ENCODE results near the gene SPAG8.

The SPAG8 gene, protein sequence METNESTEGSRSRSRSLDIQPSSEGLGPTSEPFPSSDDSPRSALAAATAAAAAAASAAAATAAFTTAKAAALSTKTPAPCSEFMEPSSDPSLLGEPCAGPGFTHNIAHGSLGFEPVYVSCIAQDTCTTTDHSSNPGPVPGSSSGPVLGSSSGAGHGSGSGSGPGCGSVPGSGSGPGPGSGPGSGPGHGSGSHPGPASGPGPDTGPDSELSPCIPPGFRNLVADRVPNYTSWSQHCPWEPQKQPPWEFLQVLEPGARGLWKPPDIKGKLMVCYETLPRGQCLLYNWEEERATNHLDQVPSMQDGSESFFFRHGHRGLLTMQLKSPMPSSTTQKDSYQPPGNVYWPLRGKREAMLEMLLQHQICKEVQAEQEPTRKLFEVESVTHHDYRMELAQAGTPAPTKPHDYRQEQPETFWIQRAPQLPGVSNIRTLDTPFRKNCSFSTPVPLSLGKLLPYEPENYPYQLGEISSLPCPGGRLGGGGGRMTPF

DNA sequence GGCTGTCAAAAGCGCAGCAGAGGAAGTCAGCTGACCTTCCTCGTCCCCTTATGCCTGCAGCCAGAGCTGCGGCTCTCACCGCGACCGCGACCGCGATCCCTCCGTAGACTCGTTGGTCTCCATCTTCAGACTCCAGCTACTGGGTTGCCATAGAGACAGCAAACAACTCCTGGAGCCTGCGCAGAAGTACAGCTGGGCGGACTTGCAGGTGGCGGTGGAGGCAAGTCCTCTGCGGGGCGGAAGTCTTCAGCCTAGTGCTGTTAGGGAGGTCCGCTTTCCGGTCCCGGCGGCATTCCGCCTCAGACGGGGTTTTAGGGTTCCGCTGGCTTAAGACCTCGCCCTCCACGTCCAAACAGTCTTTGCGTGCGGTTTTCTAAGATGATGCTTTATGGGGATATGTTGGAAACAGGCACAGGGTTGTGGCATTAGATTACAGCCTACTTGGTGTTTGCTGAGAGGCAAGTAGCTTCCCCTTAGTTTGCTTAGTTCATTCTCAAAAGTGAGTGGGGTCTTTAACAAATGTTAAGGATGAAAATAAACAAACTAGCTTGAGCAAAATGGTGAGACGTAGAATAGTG lies at the start of gene SPAG8:
Gene SPAG8 (minus strand): TSS at position 238 of the 578 bp plus-strand sequence. CDS start 115 bp downstream, at position 123.
- DNase-seq (ENCODE audit: low spot score) = peak; percentile 99

DNA sequence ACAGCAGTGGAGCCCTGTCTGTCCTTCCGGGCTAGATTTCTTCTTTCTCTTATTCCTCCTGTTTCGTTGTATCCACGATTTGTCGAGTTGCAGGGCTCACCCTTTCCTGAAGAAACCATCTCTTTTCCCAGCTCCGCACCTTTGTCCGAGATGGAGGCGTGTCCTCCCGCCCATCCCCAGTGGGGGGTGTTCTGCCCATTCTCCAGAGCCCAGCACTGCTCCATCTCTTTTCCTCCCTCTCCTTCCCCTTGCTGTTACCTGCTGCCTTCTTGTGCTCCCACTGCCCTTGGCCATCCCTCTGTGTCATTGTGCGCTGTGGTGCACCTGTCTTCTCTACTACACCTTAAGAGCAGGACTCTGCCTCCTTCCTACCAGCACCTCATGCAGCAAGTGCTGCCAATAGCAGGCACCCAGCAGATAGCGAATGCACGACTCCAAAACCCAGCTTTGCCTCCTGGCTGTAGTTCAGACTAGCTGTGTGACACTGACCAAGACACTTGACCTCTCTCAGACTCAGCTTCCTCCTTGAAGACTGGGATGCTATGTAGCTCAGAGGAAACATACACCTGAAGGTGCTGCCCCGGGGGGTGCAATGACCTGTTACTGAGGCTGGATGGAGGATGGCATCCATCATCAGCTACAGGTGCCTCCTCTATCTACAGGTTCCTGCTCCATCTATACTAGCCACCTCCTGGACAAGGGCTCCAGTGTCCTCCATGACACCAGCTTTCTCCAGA lies 49.3 kb upstream of the SPAG8 start:
- no peak for DNase-seq (ENCODE audit: low spot score)

DNA sequence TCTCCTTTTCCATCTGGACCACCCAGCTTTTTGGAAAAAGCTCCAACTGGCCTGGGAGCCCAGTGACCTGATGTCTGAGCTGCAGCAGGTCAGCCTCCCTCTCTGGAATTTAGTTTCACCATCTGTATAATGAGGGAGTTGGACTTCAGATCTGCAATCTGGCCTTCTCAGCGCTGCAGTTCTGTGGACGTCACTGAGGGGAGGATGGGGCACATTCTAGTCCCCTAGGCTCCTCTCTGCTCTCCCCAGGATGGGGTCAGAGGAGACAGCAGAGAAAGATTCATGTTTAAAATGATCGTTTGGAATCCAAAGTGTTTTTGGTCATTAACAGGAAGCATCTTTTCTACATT lies 47.9 kb upstream of the SPAG8 start:
- no peak for DNase-seq (ENCODE audit: low spot score)

DNA sequence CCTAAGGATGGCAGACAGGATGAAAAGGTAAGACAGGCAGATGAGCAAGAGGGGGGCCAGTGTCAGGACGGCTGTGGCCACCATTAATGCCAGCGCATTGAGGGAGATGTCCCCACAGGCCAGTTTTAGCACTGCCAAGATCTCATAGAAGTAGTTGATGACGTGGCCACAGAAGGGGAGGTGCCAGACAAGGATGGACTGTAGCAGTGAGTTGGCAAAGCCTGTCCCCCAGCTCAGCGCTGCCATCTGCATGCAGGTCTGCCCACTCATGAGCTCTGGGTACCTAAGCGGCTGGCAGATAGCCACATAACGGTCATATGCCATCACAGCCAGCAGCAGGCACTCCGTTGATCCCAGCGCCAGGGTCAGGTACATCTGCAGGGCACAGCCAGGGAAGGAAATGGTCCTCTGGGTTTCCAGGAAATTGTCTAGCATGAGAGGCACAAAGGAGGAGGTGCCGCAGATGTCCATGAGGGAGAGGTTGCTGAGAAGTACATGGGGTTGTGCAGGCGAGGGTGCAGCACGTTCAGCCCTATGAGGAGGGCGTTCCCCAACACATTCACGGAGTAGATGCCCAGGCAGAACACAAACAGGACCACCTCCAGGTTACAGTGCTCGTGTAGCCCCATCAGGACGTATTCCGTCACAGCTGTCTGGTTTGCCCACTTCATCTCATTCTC lies 47.4 kb upstream of the SPAG8 start:
- DNase-seq (ENCODE audit: low spot score) = peak; percentile 54

DNA sequence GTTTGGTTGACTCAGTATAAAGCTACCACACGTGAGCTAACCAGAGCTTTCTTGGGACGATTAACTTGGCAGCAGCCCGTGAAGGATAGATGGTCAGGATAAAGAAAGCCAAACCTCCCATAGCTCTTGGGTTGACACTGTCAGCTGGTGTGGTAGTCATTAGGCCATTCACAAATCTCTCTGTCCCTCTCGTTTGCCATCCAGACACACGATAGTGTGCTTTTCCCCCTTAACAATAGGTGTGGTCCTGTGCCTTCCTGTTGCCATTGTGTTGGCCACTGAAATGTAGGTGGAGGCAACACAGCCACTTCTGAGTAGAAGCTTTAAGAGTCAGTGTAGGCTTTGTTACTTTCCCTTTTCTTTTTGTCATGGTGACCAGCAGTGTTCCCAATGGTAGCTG lies 46.4 kb upstream of the SPAG8 start:
- no peak for DNase-seq (ENCODE audit: low spot score)

DNA sequence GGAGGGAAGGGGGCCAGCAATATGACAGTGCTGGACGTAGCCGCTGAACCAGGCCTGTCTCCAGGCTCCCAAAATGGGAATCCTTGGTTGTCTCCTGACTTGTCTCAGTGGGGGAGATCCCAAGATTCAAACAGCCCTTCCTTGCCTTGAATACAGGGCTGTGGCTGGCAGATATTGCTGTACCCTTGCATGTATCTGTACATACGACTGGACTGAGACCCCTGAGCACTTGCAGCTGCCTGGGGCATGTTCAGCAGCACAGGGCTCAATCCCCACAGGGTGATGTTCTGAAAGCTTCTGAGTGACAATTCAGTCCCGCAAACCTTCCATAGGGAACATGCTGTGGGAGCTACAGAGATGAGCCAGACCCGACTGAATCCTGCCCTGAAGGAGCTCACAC lies 44.8 kb upstream of the SPAG8 start:
- DNase-seq (ENCODE audit: low spot score) = no peak

DNA sequence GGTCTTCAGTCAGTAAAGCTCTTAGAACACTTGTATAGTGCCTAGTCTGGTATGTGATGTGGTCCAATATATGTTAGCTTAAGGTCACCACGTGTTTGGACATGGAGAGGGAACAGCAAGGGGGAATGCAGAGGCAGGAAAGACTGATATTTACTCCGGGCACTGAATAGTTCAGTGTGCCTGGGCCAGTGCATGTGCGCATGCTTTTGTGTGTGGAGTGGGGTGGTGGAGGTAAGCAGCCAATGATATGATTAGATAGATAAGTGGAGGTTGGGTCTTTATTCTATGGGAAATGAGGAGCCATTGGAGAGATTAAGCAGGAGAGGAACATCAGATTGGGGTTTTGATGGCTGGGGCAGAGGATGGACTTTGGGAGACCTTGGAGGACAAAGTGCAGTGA lies 44.1 kb upstream of the SPAG8 start:
- no peak for DNase-seq (ENCODE audit: low spot score)

DNA sequence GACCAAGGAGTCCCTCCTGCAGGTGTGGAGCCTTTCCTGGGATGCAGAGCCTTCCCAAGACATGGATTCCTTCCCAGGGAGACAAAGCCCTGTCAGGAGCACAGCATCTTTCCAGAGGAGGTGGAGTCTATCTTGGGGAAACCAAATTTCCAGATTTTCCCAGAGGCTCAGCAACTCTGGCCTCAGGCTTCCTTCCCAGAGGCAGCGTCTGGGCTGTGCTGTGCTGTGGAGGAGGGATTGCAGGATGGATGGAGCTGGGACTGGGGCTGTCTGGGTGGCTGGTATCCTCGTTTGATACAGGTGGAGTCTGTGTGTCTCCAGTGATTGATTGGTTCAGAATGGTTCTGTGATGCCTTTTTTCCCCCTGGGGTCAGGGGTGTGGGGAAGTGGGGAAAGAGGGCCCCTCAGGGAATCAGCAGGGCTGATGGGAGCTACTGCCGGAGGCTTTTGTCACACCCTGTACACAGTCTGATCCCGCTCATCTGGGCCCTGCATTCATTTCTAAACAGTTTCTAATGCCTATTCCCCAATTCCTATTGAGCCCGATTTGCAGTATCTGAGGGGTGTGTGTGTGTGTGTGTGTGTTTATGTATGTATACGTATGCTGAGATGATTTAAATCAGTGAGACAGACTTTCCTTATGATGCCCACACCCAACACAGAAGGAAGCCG lies 42.2 kb upstream of the SPAG8 start:
- DNase-seq (ENCODE audit: low spot score) = no peak

DNA sequence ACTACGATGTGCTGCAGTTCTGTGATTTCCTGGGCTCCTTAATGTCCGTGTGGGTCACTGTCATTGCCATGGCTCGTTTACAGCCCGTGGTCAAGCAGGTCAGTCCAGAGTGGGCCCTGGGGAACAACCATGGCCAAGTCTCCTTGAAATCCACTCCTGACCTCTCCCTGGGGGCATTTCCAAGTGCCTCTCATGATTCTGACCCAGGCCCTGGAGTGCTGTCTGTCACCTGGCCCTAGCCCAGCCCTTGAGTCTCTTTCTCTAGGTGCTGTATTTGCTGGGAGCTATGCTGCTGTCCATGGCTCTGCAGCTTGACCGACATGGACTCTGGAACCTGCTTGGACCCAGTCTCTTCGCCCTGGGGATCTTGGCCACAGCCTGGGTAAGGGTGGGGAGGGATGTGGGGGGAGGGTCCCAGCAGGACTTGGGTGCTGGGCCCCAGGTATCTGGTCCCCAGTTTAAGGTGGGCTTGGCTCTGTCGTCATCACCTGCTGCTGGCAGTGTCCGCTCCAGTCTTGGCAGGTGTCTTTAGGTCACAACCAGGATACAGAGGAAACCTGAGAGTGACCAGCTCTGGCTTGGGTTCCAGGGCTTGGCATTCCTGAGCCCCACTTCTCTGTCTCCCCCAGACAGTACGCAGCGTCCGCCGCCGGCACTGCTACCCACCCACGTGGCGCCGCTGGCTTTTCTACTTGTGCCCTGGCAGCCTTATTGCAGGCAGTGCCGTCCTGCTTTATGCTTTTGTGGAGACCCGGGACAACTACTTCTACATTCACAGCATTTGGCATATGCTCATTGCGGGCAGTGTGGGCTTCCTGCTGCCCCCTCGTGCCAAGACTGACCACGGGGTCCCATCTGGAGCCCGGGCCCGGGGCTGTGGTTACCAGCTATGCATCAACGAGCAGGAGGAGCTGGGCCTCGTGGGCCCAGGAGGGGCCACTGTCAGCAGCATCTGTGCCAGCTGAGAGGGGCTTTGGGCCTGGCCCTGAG lies 41.1 kb upstream of the SPAG8 start:
- no peak for DNase-seq (ENCODE audit: low spot score)

DNA sequence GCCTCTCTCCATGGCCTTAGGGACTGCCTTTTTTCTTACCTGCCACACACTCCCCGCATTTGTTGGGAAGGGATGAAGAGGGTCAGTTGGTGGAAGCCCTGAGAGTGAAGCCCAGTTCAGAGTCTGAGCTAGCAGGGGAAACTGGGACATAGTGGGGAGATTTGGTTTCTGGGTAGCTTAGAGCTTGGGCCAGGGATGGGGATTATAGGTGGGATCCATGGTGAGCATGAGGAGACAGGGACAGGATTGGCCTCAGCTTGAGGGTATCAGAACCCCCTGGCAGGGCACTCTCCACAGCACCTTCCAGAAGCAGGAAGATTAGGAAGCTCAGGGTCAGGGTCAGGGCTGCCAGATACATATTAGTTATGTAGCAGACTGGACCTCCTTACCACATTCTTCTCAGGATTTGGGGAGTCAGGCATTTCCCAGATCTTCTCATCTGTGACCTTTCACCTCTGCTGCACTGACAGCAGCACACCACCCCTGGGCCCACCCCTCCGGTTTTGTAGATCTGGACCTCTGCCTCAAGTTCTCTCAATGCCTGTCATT lies 40.3 kb upstream of the SPAG8 start:
- no peak for DNase-seq (ENCODE audit: low spot score)

DNA sequence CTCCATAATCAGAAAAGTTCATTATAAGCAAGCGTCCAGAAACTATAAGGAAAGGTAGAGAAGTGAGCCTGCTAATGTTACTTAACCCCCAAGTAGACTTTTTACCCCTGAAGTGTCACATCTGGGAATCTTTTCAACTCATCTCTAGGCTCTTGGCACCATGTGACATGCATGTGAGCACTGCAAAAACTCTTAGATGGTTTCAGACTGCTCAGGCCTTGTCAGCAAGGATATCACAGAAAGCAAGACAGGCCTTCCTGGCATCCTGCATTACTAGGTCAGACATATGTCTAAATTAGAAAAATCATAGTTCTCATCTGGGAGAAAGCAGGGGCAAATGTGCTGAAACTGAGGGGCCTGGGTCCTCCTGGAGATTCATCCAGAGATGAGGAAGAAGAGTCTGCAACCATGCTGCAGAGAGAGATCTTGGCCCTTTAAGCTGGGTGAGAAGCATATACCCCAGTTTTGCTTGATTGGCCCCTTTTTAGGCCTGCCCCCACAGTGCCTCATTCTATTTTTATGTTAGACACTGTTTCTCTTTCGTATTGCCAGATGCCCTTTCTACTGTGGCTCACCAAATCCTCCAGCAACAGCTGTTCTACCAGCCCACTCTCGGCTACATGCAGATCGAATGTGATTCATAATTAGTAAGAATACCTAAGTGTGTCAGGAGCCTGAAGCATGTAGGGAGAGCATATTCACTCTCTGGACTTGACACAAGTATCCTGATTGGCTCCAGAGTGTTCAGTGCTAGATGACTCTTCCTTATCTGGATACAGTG lies 35.9 kb upstream of the SPAG8 start:
- peak; percentile 77 for DNase-seq (ENCODE audit: low spot score)

DNA sequence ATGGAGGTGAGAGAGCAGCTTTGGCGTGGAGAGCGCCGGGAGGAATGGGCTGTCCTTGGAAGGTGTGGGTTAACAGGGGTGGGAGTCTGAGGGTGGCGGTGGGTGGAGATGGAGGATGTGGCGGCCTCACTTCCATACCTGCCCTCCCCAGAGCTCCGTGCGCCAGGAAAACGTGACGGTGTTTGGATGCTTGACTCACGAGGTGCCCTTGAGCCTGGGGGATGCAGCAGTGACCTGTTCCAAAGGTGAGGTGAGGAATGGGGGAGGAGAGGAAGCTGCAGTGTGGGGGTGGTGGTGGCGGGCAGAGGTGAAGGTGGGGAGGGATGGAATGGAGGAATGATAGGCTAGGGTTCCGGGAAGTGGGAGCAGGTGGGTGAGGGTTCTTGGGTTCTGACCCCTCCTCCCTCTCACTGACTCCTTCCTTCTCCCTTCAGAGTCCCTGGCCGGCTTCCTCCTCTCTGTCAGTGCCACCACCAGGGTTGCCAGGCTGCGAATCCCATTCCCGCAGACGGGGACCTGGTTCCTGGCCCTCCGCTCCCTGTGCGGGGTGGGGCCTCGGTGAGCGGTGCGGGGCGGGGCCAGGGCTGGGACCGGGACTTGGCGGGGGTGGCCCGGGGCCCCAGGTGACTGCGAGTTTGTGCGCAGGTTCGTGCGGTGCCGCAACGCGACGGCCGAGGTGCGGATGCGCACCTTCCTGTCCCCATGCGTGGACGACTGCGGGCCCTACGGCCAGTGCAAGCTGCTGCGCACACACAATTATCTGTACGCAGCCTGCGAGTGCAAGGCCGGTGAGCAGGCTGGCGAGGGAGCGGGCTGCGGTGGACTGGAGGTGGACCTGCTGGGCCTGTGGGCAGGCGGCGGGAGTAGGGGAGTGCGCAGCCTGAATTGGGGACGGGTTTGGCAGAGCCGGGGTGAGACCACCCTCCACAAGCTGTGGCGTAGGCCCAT lies 34.0 kb upstream of the SPAG8 start:
- DNase-seq (ENCODE audit: low spot score) = no peak

DNA sequence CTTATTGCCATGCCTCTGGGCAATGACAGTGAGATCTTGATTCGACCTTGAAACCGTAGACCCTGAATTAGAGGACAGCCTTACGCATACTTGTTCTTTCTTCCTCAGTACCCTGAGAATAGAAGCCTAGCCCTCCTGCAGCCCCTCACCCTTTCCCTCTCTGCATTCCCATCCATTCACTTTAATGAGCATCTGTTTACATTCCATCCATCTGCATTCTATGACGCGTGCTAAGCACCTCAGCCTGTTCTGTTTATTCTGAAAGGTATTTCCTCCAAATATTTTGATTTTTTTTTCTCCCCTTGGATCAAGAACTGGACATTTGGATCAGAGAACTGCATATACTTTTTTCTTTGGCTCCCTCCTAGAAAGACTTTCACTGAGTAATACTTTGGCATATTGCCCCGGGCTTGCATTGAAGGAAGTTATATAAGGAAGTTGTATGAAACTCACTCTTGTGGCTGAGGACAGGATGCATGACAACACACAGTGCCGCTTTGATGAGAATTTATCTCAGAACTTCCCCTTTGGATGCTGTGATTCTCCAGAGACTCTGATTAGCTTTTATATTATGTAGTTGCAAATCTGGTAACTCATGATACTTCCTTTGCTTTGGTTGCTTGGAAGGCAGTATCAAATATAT lies 32.7 kb upstream of the SPAG8 start:
- peak; percentile 82 for DNase-seq (ENCODE audit: low spot score)

DNA sequence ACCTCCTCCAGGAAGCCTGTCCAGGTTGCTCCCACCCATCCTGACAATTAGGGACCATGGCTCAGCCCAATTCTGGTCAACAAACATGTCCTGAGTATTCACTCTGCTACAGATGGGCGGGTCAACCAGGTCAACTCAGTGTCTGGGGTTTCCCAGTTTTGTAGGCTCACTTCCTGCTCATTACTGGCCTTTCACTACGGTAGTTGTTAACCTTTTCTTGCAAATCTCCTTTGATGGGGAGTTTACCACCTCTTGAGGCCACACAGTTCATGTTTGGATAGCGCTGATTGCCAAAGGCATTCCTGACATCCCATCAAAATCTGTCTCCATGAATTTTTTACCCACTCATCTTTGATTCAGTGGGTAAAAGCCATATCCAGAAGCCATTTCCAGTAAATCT lies 30.7 kb upstream of the SPAG8 start:
- no peak for DNase-seq (ENCODE audit: low spot score)

DNA sequence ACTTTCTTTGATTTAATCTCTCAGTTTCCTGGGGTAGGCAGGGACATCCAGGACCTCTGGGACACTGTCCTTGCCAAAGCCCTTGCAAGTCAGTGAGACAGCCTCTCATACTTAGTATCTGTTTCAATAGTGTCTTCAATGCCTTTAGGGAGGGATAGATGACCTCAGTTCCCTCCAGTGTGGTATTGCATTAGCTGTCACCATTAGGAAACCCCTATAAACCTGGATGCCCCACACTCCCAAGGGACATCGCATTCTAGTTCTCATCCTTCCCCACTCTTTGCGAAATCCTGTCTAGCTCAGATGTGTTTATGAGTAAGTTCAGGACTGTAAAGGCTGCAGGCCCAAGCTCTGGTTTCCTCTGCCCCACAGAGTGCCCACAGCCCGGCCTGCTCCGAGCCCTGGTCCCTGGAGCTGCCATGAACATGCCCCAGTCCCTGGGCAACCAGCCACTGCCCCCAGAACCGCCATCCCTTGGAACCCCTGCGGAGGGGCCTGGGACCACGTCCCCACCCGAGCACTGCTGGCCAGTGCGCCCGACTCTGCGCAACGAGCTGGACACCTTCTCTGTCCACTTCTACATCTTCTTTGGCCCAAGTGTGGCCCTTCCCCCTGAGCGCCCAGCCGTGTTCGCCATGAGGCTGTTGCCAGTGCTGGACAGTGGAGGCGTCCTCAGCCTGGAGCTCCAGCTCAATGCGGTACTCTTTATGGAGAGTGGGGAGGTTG lies 30.1 kb upstream of the SPAG8 start:
- DNase-seq (ENCODE audit: low spot score) = no peak

DNA sequence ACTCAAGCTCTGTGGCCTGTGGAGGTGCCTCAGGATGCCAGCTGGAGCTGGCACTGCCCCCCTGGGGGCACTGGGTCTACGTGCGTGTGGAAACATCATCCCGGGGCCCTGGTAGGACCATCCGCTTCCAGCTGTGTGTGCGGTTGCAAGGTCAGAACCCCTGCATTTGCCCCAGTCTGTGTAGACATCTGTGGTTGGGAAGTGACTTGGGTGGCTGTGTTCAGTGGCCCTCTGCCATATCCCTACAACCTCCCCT lies 29.5 kb upstream of the SPAG8 start:
- DNase-seq (ENCODE audit: low spot score) = no peak

DNA sequence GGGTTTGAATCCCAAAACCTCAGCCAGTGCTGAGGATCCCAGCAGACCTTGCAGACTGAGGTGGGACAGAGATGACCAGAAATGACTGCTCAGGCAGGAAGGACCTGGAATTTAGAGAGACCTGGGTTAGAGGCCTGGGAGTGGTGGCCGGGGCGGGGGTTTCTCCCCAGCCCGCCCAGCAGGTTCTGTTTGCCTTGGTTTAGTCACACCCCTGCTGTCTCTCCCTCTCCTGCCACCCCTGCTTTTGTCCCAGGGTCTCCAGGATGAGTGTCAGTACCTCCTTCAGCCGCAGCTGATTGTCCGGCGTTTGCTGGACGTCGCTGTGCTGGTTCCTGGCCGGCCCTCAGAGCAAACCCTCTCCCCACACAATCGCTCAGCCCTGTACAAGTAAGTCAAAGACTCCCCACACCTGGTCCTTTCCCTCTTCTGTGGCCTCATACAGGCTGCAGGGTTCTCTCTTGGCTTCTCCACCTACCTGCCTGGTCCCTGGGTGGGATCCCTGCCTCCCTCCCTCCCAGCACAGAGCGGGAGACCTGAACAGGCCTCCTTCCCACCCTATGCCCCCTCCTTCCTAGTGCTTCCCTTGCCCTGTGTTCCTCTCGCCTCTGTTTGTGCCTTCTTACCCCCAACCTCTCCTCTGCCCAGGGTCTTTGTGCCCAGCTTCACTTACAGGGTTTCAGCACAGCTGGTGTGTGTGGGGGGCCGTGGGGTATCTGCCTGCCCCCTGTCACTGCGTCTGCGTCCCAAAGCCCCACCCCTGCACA lies 29.0 kb upstream of the SPAG8 start:
- no peak for DNase-seq (ENCODE audit: low spot score)
